Middle frontal gyrus (tissue), 1 donor: ENCODE results near the gene SLC66A2.
"Not testable (repeated sequence)": the region's sequence is repeated elsewhere in the genome, so short reads cannot be mapped to it uniquely, and the experiment has no call there.

ENCODE experiments used
- DNase-seq: peaks from one replicate; pipeline ENCODE4 v3.0.0-alpha.2; 2015; ENCODE audit warnings: low spot score; ENCODE audit errors: extremely low spot score

SLC66A2 gene

DNA sequence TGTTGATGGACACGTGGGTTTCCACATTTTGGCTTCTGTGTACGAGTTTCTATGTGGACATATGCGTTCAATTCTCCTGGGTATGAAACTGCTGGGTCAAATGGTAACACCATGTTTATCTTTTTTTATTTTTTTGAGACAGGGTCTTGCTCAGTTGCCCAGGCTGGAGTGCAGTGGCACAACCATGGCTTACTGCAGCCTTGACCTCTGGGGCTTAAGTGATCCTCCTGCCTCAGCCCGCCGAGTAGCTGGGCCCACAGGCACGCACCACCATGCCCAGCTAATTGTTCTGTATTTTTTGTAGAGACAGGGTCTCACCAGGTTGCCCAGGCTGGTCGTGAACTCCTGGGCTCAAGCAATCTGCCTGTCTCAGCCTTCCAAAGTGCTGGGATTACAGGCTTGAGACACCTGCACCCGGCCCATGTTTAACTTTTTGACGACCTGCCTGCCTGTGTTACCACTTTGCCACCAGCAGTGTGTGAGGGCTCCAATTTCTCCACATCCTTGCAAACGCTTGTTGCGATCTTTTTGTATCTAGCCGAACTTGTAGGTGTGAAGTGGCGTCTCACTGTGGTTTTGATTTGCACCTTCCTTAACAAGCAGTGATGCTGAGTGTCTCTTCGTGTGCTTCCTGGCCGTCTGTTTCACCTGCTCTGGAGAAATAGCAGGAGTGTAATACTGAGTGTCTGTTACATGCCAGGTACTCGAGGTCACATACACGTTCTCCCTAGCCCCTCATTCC is 19.9 kb upstream of the SLC66A2 start:
- DNase-seq, result no peak

GRCh38 chr18:79970419-79971133 is 19.1 kb upstream of the SLC66A2 start:
- no peak for DNase-seq

- no peak for DNase-seq
Measured at GRCh38 chr18:79965119-79965902, 13.9 kb upstream of the SLC66A2 start.

GRCh38 chr18:79964330-79965118 is 13.1 kb upstream of the SLC66A2 start, which contains the start of gene HSBP1L1:
TSS of gene HSBP1L1 (plus strand) at chr18:79964643. CDS start at chr18:79964736, 93 bp downstream.
- DNase-seq, result no peak

DNA sequence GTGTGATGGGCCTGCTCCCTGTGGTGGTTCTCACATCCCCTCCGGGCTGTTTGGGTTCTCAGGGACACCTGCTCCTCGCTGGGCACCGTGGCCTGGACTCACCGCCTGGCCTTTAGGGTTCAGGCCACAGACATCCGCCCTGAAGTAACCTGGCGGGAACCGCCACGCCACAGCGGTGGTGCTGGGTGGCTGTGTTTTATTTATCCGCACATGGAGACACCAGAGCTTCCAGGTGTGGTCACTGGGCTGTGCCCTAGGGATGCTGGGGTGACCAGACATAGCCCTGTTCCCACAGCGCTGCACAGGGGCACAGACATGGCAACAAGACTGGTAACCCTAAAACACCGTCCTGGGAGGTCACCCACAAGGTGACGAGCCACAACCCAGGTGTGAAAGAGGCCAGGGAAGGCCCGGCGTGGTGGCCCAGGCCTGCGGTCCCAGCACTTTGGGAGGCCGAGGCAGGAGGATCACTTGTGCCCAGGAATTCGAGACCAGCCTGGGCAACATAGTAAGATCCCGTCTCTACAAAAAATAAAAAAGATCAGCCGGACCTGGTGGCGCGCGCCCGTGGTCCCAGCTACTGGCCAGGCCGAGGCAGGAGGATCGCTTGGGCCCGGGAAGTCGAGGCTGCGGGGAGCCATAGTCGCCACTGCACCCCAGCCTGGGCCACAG is 12.3 kb upstream of the SLC66A2 start:
- DNase-seq, result no peak

- DNase-seq, result no peak
Measured at GRCh38 chr18:79962835-79963657, 11.6 kb upstream of the SLC66A2 start.

DNA sequence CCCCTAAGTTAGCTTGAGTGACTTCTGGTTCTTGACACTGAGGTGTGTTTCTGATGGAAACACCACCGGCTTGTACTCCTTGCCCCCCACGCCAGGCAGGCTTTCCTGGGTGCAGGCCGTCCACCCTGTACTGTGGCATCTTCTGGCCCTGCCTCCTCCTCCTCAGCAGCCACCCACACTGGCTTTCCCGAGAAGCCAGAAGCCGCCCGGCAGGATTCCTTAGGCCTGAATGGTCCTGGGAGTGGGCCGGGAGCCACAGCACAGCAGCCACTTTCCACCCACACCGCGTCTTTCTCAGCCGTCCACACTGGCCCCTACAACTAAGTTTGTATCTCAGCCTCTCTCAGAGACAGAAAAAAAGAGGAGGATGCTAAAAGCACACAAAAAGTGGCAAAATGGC is 10.9 kb upstream of the SLC66A2 start:
- DNase-seq, result no peak

GRCh38 chr18:79961527-79962291 is 10.3 kb upstream of the SLC66A2 start:
- no peak for DNase-seq

DNA sequence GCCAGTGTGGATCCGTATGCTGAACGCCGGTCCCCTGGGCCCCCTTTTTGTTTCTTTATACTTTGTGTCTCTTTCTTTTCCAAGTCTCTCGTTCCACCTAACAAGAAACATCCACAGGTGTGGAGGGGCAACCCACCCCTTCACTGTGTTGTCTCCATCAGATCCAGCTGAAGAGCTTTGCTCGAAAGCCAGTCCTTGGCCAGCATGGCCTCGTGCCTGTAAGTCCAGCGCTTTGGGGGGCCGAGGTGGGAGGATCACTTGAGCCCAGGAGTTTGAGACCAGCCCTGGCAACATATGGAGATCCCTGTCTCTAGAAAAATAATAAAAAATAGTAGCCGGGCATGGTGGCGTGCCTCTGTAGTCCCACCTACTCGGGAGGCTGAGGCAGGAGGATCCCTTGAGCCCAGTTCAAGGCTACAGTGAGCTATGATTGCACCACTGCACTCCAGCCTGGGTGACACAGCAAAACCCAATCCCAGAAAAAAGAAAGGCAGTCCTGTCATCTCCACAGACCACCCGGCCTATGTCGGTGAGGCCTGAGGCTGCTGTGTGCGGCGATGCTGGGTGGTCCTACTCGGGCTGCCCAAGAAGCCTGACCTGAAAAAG is 9.6 kb upstream of the SLC66A2 start:
- DNase-seq, result no peak

DNA sequence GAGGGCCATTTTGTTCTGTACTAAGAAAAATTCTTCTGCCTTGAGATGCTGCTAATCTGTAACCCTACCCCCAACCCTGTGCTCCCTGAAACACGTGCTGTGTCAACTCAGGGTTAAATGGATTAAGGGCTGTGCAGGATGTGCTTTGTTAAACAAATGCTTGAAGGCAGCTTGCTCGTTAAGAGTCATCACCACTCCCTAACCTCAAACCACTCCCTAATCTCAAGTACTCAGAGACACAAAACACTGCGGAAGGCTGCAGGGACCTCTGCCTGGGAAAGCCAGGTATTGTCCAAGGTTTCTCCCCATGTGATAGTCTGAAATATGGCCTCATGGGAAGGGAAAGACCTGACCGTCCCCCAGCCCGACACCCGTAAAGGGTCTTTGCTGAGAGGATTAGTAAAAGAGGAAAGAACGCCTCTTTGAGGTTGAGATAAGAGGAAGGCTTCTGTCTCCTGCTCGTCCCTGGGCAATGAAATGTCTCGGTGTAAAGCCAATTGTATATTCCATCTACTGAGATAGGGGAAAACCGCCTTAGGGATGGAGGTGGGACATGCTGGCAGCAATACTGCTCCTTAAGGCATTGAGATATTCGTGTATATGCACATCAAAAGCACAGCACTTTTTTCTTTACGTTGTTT is 8.8 kb upstream of the SLC66A2 start:
- not testable (repeated sequence) for DNase-seq

DNA sequence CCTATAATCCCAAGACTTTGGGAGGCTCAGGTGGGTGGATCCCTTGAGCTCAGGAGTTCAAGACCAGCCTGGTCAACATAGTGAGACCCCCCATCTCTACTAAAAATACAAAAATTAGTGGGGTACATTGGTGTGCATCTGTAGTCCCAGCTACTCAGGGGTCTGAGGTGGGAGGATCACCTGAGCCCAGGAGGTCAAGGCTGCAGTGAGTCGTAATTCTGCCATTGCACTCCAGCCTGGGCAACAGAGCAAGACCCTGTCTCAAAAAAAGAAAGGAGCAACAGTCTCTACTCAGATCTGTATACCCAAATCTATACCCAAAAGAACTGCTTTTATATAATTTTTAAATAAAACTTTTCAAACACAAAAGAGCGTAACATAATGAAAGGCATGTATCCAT is 7.5 kb upstream of the SLC66A2 start:
- DNase-seq, result no peak

- no peak for DNase-seq
Measured at GRCh38 chr18:79956276-79956675, 4.8 kb upstream of the SLC66A2 start.

DNA sequence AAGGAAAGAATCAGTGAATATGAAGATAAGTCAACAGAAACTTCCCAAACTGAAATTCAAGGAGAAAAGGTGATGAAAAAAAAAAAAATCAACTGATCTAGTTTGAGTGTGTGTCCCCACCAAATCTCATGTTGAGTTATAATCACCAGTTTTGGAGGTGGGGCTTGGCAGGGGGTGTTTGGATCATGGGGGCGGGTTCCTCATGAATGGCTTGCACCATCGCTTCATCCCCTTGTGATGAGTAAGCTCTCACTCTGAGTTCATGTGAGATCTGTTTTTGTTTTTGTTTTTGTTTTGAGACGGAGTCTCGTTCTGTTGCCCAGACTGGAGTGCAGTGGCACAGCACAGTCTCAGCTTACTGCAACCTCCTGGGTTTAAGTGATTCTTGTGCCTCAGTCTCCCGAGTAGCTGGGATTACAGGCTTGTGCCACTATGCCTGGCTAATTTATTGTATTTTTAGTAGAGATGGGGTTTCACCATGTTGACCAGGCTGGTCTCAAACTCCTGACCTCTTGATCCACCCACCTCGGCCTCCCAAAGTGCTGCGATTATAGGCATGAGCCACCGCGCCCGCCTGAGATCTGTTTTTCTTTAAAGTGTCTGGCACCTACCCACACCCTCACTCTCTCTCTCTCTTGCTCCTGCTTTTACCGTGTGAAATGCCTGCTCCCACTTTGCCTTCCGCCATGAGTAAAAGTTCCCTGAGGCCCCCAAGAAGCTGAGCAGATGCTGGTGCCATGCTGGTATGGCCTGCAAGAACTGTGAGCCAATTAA is 4.0 kb upstream of the SLC66A2 start:
- no peak for DNase-seq

DNA sequence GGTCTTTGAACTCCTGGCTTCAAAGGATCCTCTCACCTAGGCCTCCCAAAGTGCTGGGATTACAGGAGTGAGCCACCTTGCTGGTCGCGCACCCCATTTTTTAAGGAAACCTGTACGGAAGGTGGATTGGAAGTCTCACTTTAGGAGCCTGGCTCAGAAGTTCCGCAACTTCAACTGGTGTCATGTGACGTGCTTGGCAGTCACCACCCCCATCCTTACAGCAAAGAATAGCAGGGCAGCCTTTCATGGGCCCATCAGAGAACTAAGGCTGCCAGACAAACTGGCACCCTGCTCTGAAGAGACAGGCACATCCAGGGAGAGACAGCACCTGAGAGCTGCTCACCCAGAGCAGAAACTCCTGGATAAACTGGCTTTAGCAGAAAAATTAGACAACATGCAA is 3.3 kb upstream of the SLC66A2 start:
- no peak for DNase-seq

DNA sequence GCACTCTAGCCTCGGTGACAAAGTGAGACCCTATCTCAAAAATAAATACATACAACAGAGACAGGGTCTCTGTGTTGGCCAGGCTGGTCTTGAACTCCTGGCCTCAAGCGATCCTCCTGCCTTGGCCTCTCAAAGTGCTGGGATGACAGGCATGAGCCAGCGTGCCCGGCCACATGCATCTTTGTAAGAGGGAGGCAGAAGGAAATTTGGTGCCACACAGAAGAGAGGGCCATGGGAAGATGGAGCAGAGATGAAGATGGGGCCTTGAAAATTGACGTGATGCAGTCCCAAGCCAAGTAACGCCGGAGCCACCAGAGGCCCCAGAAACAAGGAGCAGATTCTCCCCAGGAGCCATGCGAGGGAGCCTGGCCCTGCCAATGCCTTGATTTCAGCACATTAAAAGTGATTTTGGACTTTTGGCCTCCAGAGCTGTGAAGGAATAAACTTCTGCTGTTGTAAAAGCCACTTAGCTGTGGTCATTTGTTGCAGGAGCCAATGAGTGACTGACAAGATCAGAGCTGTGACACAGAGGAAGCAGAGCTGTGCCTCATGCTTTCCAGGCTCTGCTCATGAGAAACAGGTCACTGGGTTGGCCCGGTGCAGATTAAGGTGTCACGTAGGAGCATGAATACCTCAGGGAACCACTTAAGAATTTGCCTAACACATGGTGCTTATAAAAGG is 2.7 kb upstream of the SLC66A2 start:
- DNase-seq, result no peak

GRCh38 chr18:79952996-79953559 is 1.6 kb upstream of the SLC66A2 start:
- DNase-seq, result no peak
